A549 (cell line): ENCODE results near the gene BEST2. TPM values are rescaled to one million over a fixed set of nuclear protein-coding genes. Genes with fewer than 3 reads are reported as not detected.

Source experiments
- ATAC-seq, 2 experiments: fragments of 200-7000 bp in 1 of 2; fragments of >200 bp in 1 of 2; cut with Nextera tagmentation in 1 of 2; cut with Tn5 transposase in 1 of 2; 3 replicates each; pipeline versions ENCODE4 v1.8.0 to v1.9.1; 2018 to 2020; ENCODE audit warnings: mild to moderate bottlenecking in 1 of 2, moderate library complexity in 1 of 2
- CTCF ChIA-PET: fragments of 300-600 bp; sonication (Branson Sonifier 250); formaldehyde crosslinking; extraction: SDS; loops from one replicate; lab custom pipeline; 2021; ENCODE audit warnings: antibody characterized with exemption, inconsistent platforms; lab: Yijun Ruan, JAX
- POLR2A ChIA-PET: fragments of 350-600 bp; formaldehyde crosslinking; extraction: SDS; loops from one replicate; lab custom pipeline; 2021; ENCODE audit warnings: antibody characterized with exemption, inconsistent platforms; lab: Yijun Ruan, JAX
- DNase-seq, 2 experiments: peaks; one replicate each; pipeline versions ENCODE4 v3.0.0 to v3.0.0-alpha.2; 2011 to 2016; ENCODE audit warnings: low read depth in 1 of 2, low spot score in 1 of 2
- FAIRE-seq: peaks from 2 replicates; lab custom pipeline; 2011; peaks lifted over from hg19 to GRCh38; lab: Jason Lieb, UNC
- H3K27ac ChIP-seq, 2 experiments: fragments of >200 bp; sonication (Bioruptor Twin); formaldehyde crosslinking; 3 replicates each; pipeline ENCODE4 v1.5.1; 2016 to 2017
- H3K4me1 ChIP-seq: fragments of >200 bp; sonication (Bioruptor Twin); formaldehyde crosslinking; 3 replicates; pipeline ENCODE4 v1.6.1; 2016
- H3K4me2 ChIP-seq: fragments of >200 bp; sonication (Bioruptor Twin); formaldehyde crosslinking; 3 replicates; pipeline ENCODE4 v1.6.1; 2016
- H3K4me3 ChIP-seq: fragments of >200 bp; sonication (Bioruptor Twin); formaldehyde crosslinking; 3 replicates; pipeline ENCODE4 v1.5.1; 2016
- H3K9me3 ChIP-seq: fragments of >200 bp; sonication (Bioruptor Twin); formaldehyde crosslinking; 3 replicates; pipeline ENCODE4 v1.6.1; 2016
- BHLHE40 ChIP-seq: IDR thresholded peaks from 2 replicates; pipeline ENCODE4 v1.6.1; 2012; ENCODE audit warnings: low read depth, low read length, inconsistent platforms
- CHD2 ChIP-seq: fragments of 150-350 bp; IDR thresholded peaks from 2 replicates; pipeline ENCODE4 v1.6.1; 2014; ENCODE audit warnings: low read length; ENCODE audit not compliant: partially characterized antibody
- CHD4 ChIP-seq: fragments of 200-600 bp; sonication (generic); IDR thresholded peaks from 2 replicates; pipeline ENCODE4 v1.6.1; 2016; ENCODE audit warnings: antibody characterized with exemption, mild to moderate bottlenecking, borderline replicate concordance
- EHF ChIP-seq: fragments of 250-450 bp; sonication (Bioruptor Pico); IDR thresholded peaks from 2 replicates; pipeline ENCODE4 v1.5.0; 2020; ENCODE audit warnings: mild to moderate bottlenecking
- ELK1 ChIP-seq: fragments of 150-350 bp; IDR thresholded peaks from 2 replicates; pipeline ENCODE4 v1.6.1; 2014; ENCODE audit warnings: low read depth, mild to moderate bottlenecking, low read length
- EP300 ChIP-seq, 2 experiments: fragments of >200 bp; sonication (Bioruptor Twin); formaldehyde crosslinking; IDR thresholded peaks; 2 replicates in 1 of 2; 3 replicates in 1 of 2; pipeline ENCODE4 v1.6.1; 2016 to 2017
- GATA3 ChIP-seq: IDR thresholded peaks from 2 replicates; pipeline ENCODE4 v1.6.1; 2012; ENCODE audit warnings: borderline replicate concordance
- HDAC2 ChIP-seq: fragments of 200-600 bp; sonication (generic); IDR thresholded peaks from 2 replicates; pipeline ENCODE4 v1.6.1; 2016
- HES2 ChIP-seq: fragments of >200 bp; sonication (Bioruptor Twin); formaldehyde crosslinking; IDR thresholded peaks from 2 replicates; pipeline ENCODE4 v1.6.1; 2016
- MAZ ChIP-seq: fragments of 150-350 bp; IDR thresholded peaks from 2 replicates; pipeline ENCODE4 v1.6.1; 2014; ENCODE audit warnings: antibody characterized with exemption, low read depth, low read length, borderline replicate concordance
- MYC ChIP-seq: IDR thresholded peaks from 2 replicates; pipeline ENCODE4 v1.6.1; 2012; ENCODE audit warnings: mild to moderate bottlenecking, inconsistent platforms, low read length, improper control_type of control experiment, borderline replicate concordance
- POLR2A ChIP-seq: IDR thresholded peaks from 2 replicates; pipeline ENCODE4 v1.6.1; 2012; ENCODE audit warnings: mild to moderate bottlenecking, low read length
- RCOR1 ChIP-seq: fragments of 150-350 bp; IDR thresholded peaks from 2 replicates; pipeline ENCODE4 v1.6.1; 2014; ENCODE audit warnings: antibody characterized with exemption, low read length, low read depth
- REST ChIP-seq: fragments of 200-600 bp; sonication (generic); IDR thresholded peaks from 2 replicates; pipeline ENCODE4 v1.6.1; 2016; ENCODE audit warnings: antibody characterized with exemption, mild to moderate bottlenecking, moderate library complexity
- TP53 ChIP-seq: fragments of 250-450 bp; sonication (Bioruptor Pico); IDR thresholded peaks from 2 replicates; pipeline ENCODE4 v1.5.0; 2021; ENCODE audit warnings: mild to moderate bottlenecking, moderate library complexity
- ZC3H11A ChIP-seq: fragments of 450-650 bp; IDR thresholded peaks from 2 replicates; pipeline ENCODE4 v1.6.1; 2014; ENCODE audit warnings: antibody characterized with exemption, mild to moderate bottlenecking
- WGBS: methylation state at CpG from one replicate; pipeline ENCODE4 v1.1.6; 2017; ENCODE audit errors: missing lambda C conversion rate; 5-methylcytosine and 5-hydroxymethylcytosine counted together
- polyA plus RNA-seq, 4 experiments: library from polyadenylated mRNA; depleted of rRNA in 3 of 4; stranded (reverse); fragments of >200 nt; fragmentation: RNase III in 1 of 4; extraction: RNeasy Plus Mini Kit Qiagen cat#74134 plus additional on column Dnase treatment in 1 of 4; gene quantifications; 2 replicates in 3 of 4; 3 replicates in 1 of 4; pipeline ENCODE4 v1.2.3, GENCODE V29; 2011 to 2017
- TF ChIP-seq, protein P1 (sequence below): fragments of 250-450 bp; sonication (Bioruptor Pico); IDR thresholded peaks from 2 replicates; pipeline ENCODE4 v1.5.0; 2021; ENCODE audit warnings: mild to moderate bottlenecking, moderate library complexity, borderline replicate concordance

BEST2 gene
- polyA plus RNA-seq, 2 of the 4 experiments (the other 2 are of a cell fraction), result not detected

- no peak for TF ChIP-seq REST
- TF ChIP-seq GATA3, result no peak
- no peak for TF ChIP-seq ZC3H11A
- no peak for TF ChIP-seq BHLHE40
- TF ChIP-seq MAZ, result no peak
- TF ChIP-seq CHD4, result no peak
Observed at GRCh38 chr19:12754465-12755196, 3.0 kb downstream of the BEST2 start (continued).

- H3K4me3 ChIP-seq, result no peak overlapping the region
- H3K4me2 ChIP-seq, result no peak overlapping the region
- ATAC-seq, result no peak
- WGBS, result 85% methylated on average over 17 of the region's 19 CpGs
- H3K4me1 ChIP-seq, result 0 out of 3 replicates have a peak, but pooled peaks cover 3% of the 10 kb centered on the region
- CTCF ChIA-PET, result interaction anchor here (1.2 to 38.2 kb wide), 7 partner anchors 7 to 107 kb away, joined by 3 to 901 read pairs (median 18); partner anchors contain the start of genes BEST2, GET3, HOOK2 and JUNB
- TF ChIP-seq CHD2 (no peak), RCOR1 (no peak), EHF (CRISPR knock-in tag) (no peak), HES2 (no peak), HDAC2 (no peak), REST (no peak), ELK1 (no peak), CHD4 (no peak), POLR2A (no peak), MYC (no peak), EP300 (IDR thresholded peaks at IDR 0.05) (no peak), TP53 (CRISPR knock-in tag) (no peak)
- TF ChIP-seq, protein P1, sequence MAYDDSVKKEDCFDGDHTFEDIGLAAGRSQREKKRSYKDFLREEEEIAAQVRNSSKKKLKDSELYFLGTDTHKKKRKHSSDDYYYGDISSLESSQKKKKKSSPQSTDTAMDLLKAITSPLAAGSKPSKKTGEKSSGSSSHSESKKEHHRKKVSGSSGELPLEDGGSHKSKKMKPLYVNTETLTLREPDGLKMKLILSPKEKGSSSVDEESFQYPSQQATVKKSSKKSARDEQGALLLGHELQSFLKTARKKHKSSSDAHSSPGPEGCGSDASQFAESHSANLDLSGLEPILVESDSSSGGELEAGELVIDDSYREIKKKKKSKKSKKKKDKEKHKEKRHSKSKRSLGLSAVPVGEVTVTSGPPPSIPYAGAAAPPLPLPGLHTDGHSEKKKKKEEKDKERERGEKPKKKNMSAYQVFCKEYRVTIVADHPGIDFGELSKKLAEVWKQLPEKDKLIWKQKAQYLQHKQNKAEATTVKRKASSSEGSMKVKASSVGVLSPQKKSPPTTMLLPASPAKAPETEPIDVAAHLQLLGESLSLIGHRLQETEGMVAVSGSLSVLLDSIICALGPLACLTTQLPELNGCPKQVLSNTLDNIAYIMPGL (CRISPR knock-in tag), result no peak
- DNase-seq, result no peak
- POLR2A ChIA-PET, result no interaction called here
- no peak overlapping the region for H3K27ac ChIP-seq
- H3K9me3 ChIP-seq, result no peaks in the 10 kb centered on the region
- no peak for FAIRE-seq
Observed at GRCh38 chr19:12756150-12756883, 4.7 kb downstream of the BEST2 start.
